GM10248 (cell line): ENCODE measurements around the gene XIRP2.
"Not testable (repeated sequence)": the region's sequence is repeated elsewhere in the genome, so short reads cannot be mapped to it uniquely, and the experiment has no call there.

ENCODE experiments used
- CTCF ChIA-PET: fragments of 300-600 bp; sonication (Branson Sonifier 250); formaldehyde crosslinking; extraction: SDS; loops from one replicate; lab custom pipeline; 2021; ENCODE audit warnings: antibody characterized with exemption; lab: Yijun Ruan, JAX
- POLR2A ChIA-PET: fragments of 350-650 bp; sonication (Branson Sonifier 250); formaldehyde crosslinking; extraction: SDS; loops from one replicate; lab custom pipeline; 2020; ENCODE audit warnings: antibody characterized with exemption; lab: Yijun Ruan, JAX
- DNase-seq: peaks from one replicate; pipeline ENCODE4 v3.0.0; 2012; ENCODE audit errors: extremely low spot score
- TF ChIP-seq, protein P1 (sequence below): IDR thresholded peaks from 2 replicates; pipeline ENCODE4 v1.5.1; 2012; ENCODE audit warnings: mild to moderate bottlenecking, low read depth; ENCODE audit errors: extremely low read depth, missing control alignments, control extremely low read depth

The XIRP2 gene

DNA sequence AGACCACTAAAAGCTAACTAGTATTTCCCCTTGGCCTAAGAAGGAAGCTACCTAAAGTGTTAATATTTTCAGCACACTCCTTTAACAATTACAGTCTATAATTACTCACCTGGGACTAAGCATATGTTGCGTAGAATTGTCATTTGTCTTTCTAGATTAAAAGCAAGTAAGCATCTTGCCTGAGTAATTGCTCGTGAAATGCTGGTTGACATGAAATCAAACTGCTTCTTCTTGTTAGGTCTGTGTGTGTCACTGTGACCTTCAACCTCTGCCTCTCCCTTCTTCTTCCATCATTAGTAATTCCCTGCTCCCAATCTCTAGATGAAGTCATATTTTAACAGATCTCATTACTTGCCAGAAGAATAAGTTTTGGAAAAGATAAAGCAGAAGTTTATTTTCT lies 212.2 kb downstream of the XIRP2 start:
- POLR2A ChIA-PET: no interaction called here
- DNase-seq: no peak
- CTCF ChIA-PET: interaction anchor here (1.3 kb wide), 1 partner anchor 10 kb away, joined by 3 read pairs; no protein-coding TSS in a partner anchor
- TF ChIP-seq, protein P1, sequence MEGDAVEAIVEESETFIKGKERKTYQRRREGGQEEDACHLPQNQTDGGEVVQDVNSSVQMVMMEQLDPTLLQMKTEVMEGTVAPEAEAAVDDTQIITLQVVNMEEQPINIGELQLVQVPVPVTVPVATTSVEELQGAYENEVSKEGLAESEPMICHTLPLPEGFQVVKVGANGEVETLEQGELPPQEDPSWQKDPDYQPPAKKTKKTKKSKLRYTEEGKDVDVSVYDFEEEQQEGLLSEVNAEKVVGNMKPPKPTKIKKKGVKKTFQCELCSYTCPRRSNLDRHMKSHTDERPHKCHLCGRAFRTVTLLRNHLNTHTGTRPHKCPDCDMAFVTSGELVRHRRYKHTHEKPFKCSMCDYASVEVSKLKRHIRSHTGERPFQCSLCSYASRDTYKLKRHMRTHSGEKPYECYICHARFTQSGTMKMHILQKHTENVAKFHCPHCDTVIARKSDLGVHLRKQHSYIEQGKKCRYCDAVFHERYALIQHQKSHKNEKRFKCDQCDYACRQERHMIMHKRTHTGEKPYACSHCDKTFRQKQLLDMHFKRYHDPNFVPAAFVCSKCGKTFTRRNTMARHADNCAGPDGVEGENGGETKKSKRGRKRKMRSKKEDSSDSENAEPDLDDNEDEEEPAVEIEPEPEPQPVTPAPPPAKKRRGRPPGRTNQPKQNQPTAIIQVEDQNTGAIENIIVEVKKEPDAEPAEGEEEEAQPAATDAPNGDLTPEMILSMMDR: no peak

DNA sequence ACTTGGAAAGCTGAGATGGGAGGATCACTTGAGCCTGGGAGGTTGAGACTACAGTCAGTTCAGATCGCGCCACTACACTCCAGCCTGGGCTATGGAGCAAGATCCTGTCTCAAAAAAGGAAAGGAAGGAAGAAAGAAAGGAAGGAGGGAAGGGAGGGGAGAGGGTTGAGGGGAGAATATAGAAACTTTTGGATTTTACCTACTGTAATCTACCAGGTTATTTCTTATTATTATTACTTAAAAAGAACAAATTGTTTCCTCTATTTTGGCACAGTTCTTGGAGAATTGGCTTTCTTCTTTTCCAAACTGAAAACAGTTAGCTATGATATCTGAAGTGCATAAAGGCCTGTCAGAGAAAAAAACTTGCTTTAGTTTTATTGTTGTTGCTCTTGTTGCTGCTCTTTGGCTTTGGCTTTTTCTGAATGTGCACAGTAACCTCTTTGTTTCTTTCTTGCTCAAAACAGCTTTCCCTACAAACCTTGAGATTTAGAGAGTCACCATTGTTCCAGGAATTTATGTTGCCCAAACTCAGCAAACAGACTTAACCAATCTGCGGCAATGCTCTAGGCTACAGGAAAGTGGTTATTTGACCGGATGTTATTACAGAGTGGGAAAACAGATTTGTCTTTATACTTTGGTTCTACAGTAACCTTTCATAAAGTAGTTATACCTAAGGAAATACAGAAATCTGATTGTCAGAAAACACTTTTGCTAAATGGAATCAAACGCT lies 214.9 kb downstream of the XIRP2 start:
- CTCF ChIA-PET: no interaction called here
- DNase-seq: no peak
- POLR2A ChIA-PET: interaction anchor here (0.7 kb wide), 1 partner anchor 14 kb away, joined by 3 read pairs; no protein-coding TSS in a partner anchor
- TF ChIP-seq, protein P1: no peak

DNA sequence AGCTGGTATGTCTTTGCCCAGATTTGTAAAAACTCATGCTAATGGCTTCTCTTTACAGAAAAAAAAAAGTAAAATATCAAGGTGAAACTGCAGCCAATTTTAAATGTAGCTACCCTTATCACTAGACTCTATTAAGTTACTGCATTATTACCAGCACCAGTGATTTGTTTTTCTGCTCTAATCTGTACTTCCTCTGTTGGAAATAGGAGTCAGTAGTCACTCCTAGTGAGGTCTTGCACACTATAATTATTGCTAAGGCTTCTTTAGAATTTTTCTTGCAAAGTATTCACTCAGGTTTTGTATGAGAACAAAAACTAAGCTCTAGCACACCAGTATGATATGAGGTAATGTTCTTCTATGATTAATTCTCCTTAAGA lies 215.5 kb downstream of the XIRP2 start:
- TF ChIP-seq, protein P1: no peak

GRCh38 chr2:167104691-167105090 lies 216.4 kb downstream of the XIRP2 start:
- POLR2A ChIA-PET: no interaction called here
- TF ChIP-seq, protein P1: no peak
- DNase-seq: no peak
- CTCF ChIA-PET: no interaction called here

More for the DNA sequence above, 215.5 kb downstream of the XIRP2 start:
- DNase-seq: no peak
- ChIA-PET CTCF (no interaction called here), POLR2A (interaction anchor here (0.7 kb wide), 1 partner anchor 14 kb away, joined by 3 read pairs; no protein-coding TSS in a partner anchor)

- CTCF ChIA-PET: interaction anchor here (1.0 to 1.2 kb wide), 2 partner anchors 9 to 33 kb away, joined by 3 read pairs; no protein-coding TSS in a partner anchor
- DNase-seq, POLR2A ChIA-PET: not testable (repeated sequence)
These were observed 221.4 kb downstream of the XIRP2 start for GRCh38 chr2:167109682-167110081.

- ChIA-PET CTCF (interaction anchor here (1.0 to 1.6 kb wide), 4 partner anchors 9 to 33 kb away, joined by 3 to 4 read pairs (median 4); no protein-coding TSS in a partner anchor), POLR2A (no interaction called here)
- TF ChIP-seq, protein P1: no peak
- DNase-seq: no peak
These were observed 222.1 kb downstream of the XIRP2 start for GRCh38 chr2:167110345-167110744.

- POLR2A ChIA-PET: no interaction called here
- DNase-seq: no peak
- TF ChIP-seq, protein P1: no peak
- CTCF ChIA-PET: interaction anchor here (2.9 kb wide), 1 partner anchor 11 kb away, joined by 9 read pairs; no protein-coding TSS in a partner anchor
These were observed 225.7 kb downstream of the XIRP2 start for GRCh38 chr2:167114018-167114417.
